NCI-H82 (cell line): Measurements from ENCODE around the gene SCAPER.
"Not testable (repeated sequence)": the region's sequence is repeated elsewhere in the genome, so short reads cannot be mapped to it uniquely, and the experiment has no call there.

Experiments used
- DNase-seq: peaks from one replicate; lab custom pipeline; 2025; lab: John Stamatoyannopoulos, UW

SCAPER gene

GRCh38 chr15:76483018-76483417 lies 422.1 kb downstream of the SCAPER start:
- DNase-seq = no peak

- no peak for DNase-seq
Observed at GRCh38 chr15:76480267-76480666, 424.9 kb downstream of the SCAPER start.

- DNase-seq = no peak
Observed at GRCh38 chr15:76470691-76471090, 434.4 kb downstream of the SCAPER start.

GRCh38 chr15:76468722-76469121 lies 436.4 kb downstream of the SCAPER start:
- DNase-seq = no peak

GRCh38 chr15:76467136-76467535 lies 438.0 kb downstream of the SCAPER start:
- no peak for DNase-seq

- no peak for DNase-seq
Observed at GRCh38 chr15:76465728-76466127, 439.4 kb downstream of the SCAPER start.

GRCh38 chr15:76464247-76464646 lies 440.9 kb downstream of the SCAPER start:
- DNase-seq = no peak

- DNase-seq = no peak
Observed at GRCh38 chr15:76460871-76461270, 444.3 kb downstream of the SCAPER start.

GRCh38 chr15:76460347-76460746 lies 444.8 kb downstream of the SCAPER start:
- no peak for DNase-seq

GRCh38 chr15:76451540-76451939 lies 453.6 kb downstream of the SCAPER start:
- no peak for DNase-seq

GRCh38 chr15:76449455-76449854 lies 455.7 kb downstream of the SCAPER start:
- no peak for DNase-seq

GRCh38 chr15:76448755-76449154 lies 456.4 kb downstream of the SCAPER start:
- DNase-seq = no peak

- no peak for DNase-seq
Observed at GRCh38 chr15:76447728-76448441, 457.3 kb downstream of the SCAPER start.

- DNase-seq = no peak
Observed at GRCh38 chr15:76440441-76440840, 464.7 kb downstream of the SCAPER start.

- no peak for DNase-seq
Observed at GRCh38 chr15:76439542-76439941, 465.6 kb downstream of the SCAPER start.

GRCh38 chr15:76433798-76434400 lies 471.2 kb downstream of the SCAPER start:
- no peak for DNase-seq

GRCh38 chr15:76433036-76433435 lies 472.1 kb downstream of the SCAPER start:
- not testable (repeated sequence) for DNase-seq

- no peak for DNase-seq
Observed at GRCh38 chr15:76432604-76433003, 472.5 kb downstream of the SCAPER start.

GRCh38 chr15:76431971-76432370 lies 473.2 kb downstream of the SCAPER start:
- no peak for DNase-seq

GRCh38 chr15:76430711-76431110 lies 474.4 kb downstream of the SCAPER start:
- DNase-seq = not testable (repeated sequence)

GRCh38 chr15:76429661-76430060 lies 475.5 kb downstream of the SCAPER start:
- no peak for DNase-seq

- DNase-seq = no peak
Observed at GRCh38 chr15:76426941-76427340, 478.2 kb downstream of the SCAPER start.

GRCh38 chr15:76418352-76419140 lies 486.6 kb downstream of the SCAPER start:
- DNase-seq = no peak
